GM12892 (cell line): ENCODE measurements around the gene CRB2.

Experiments used
- POLR2A ChIP-seq: IDR thresholded peaks from 2 replicates; pipeline ENCODE4 v1.6.1; 2011; ENCODE audit warnings: low read depth, low read length, control low read depth
- POLR2AphosphoS5 ChIP-seq: IDR thresholded peaks from 2 replicates; pipeline ENCODE4 v1.6.1; 2011; ENCODE audit warnings: low read depth, low read length, control low read depth
- TAF1 ChIP-seq: IDR thresholded peaks from 2 replicates; pipeline ENCODE4 v1.6.1; 2011; ENCODE audit warnings: low read depth, mild to moderate bottlenecking, control low read depth, low read length, borderline replicate concordance

- TF ChIP-seq POLR2A (no peak), TAF1 (no peak), POLR2AphosphoS5 (no peak)
These were observed 39.9 kb downstream of the CRB2 start for GRCh38 chr9:123395689-123396511.
